Naive thymus-derived CD4-positive, alpha-beta T cell (primary cell): ENCODE results near the gene C3orf22. TPM values are rescaled to one million over a fixed set of nuclear protein-coding genes. Genes with fewer than 3 reads are reported as not detected.

ENCODE experiments used
- ATAC-seq: fragments of 150-1000 bp; cut with Tn5 transposase; 2 replicates; pipeline ENCODE4 v1.10.0; 2021; ENCODE audit warnings: mild to moderate bottlenecking, moderate library complexity
- CTCF ChIA-PET: fragments of 350-600 bp; sonication (Branson Sonifier 250); formaldehyde crosslinking; loops from one replicate; lab custom pipeline; 2021; ENCODE audit warnings: antibody characterized with exemption; lab: Charles Lee
- POLR2A ChIA-PET: fragments of 350-600 bp; sonication (Branson Sonifier 250); formaldehyde crosslinking; loops from one replicate; lab custom pipeline; 2021; ENCODE audit warnings: antibody characterized with exemption, inconsistent platforms; lab: Charles Lee
- DNase-seq, 9 donors: peaks; one replicate each; pipeline versions ENCODE4 v3.0.0 to v3.0.0-alpha.2; 2020 to 2022; ENCODE audit warnings: mixed read lengths in 1 of 9
- H3K27ac ChIP-seq: one replicate; pipeline ENCODE4 v1.7.0; 2013; ENCODE audit warnings: mild to moderate bottlenecking, low read depth, low read length, moderate library complexity
- H3K27me3 ChIP-seq, 2 donors: one replicate each; pipeline ENCODE4 v1.7.0; 2013; ENCODE audit warnings: low read length in 2 of 2, mild to moderate bottlenecking in 2 of 2, moderate library complexity in 2 of 2; ENCODE audit not compliant: control insufficient read depth in 2 of 2, insufficient read depth in 2 of 2
- H3K36me3 ChIP-seq, 3 experiments: 1 replicate in 2 of 3; 2 replicates in 1 of 3; pipeline ENCODE4 v1.7.0; 2013; ENCODE audit warnings: low read length in 3 of 3, mild to moderate bottlenecking in 3 of 3, moderate library complexity in 1 of 3; ENCODE audit not compliant: insufficient read depth in 3 of 3, control insufficient read depth in 2 of 3
- H3K4me1 ChIP-seq, 2 donors: one replicate each; pipeline ENCODE4 v1.7.0; 2013; ENCODE audit warnings: low read length in 2 of 2, mild to moderate bottlenecking in 2 of 2, moderate library complexity in 1 of 2; ENCODE audit not compliant: control insufficient read depth in 2 of 2, insufficient read depth in 2 of 2
- H3K4me3 ChIP-seq: 2 replicates; pipeline ENCODE4 v1.7.0; 2013; ENCODE audit warnings: mild to moderate bottlenecking, low read length
- H3K9me3 ChIP-seq, 3 experiments: 1 replicate in 2 of 3; 2 replicates in 1 of 3; pipeline ENCODE4 v1.7.0; 2013; ENCODE audit warnings: low read length in 3 of 3; ENCODE audit not compliant: control insufficient read depth in 2 of 3
- H3K27ac Mint-ChIP-seq, 9 donors: one replicate each; pipeline ENCODE4 v1.8.0; 2020 to 2022; ENCODE audit warnings: mixed read lengths in 9 of 9, mild to moderate bottlenecking in 8 of 9, moderate library complexity in 5 of 9, inconsistent platforms in 2 of 9
- H3K27me3 Mint-ChIP-seq, 5 donors: one replicate each; pipeline ENCODE4 v1.8.0; 2021 to 2022; ENCODE audit warnings: mixed read lengths in 5 of 5, mild to moderate bottlenecking in 1 of 5
- H3K36me3 Mint-ChIP-seq, 5 donors: one replicate each; pipeline ENCODE4 v1.8.0; 2020 to 2022; ENCODE audit warnings: mixed read lengths in 5 of 5, mild to moderate bottlenecking in 3 of 5, inconsistent platforms in 1 of 5
- H3K4me1 Mint-ChIP-seq, 7 donors: one replicate each; pipeline ENCODE4 v1.8.0; 2020 to 2022; ENCODE audit warnings: mixed read lengths in 7 of 7, mild to moderate bottlenecking in 3 of 7, inconsistent platforms in 1 of 7
- H3K4me3 Mint-ChIP-seq, 10 donors: one replicate each; pipeline ENCODE4 v1.8.0; 2020 to 2022; ENCODE audit warnings: mild to moderate bottlenecking in 10 of 10, mixed read lengths in 10 of 10, moderate library complexity in 6 of 10, inconsistent platforms in 2 of 10
- H3K9me3 Mint-ChIP-seq, 11 donors: one replicate each; pipeline ENCODE4 v1.8.0; 2020 to 2022; ENCODE audit warnings: mixed read lengths in 11 of 11, mild to moderate bottlenecking in 4 of 11, inconsistent platforms in 1 of 11, moderate library complexity in 1 of 11
- intact Hi-C, 2 donors: fragments of 100-400 bp; cut with micrococcal nuclease; formaldehyde crosslinking; loops; one replicate each; pipeline ENCODE4 v1.15.1; 2023
- polyA plus RNA-seq, 2 donors: library from polyadenylated mRNA; unstranded; fragments of 300-500 nt; fragmentation: Illumina TruSeq; gene quantifications; one replicate each; pipeline ENCODE4 v1.2.3, GENCODE V29; 2021
- total RNA-seq, 6 experiments: library from RNA in 5 of 6; stranded (reverse) in 5 of 6; gene quantifications; 1 replicate in 5 of 6; 2 replicates in 1 of 6; pipeline ENCODE4 v1.2.3 and lab custom pipeline; 2021 to 2026

Gene C3orf22
- total and polyA plus RNA-seq, 7 experiments from 2014 or later = not detected

DNA sequence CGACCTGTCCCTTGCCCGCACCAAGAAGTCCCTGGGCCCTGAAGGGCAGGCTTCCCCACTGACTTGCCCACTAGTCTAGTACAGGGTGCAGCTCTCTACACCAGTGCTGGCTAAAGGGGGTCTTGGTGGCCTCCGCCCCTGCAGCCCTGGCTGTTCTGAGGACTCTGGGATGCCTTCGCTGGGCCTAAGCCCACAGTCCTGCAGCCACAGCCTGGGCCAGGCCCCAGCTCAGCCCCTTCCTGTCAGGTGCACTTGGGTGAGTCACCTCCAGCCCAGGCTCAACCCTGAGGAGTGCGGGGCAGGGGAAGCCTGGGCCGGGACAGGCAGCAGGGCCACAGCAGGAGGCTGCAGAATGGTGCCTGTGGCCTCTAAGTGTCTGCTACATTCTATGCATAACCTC lies 971 bp downstream of the C3orf22 start:
- Histone ChIP-seq H3K36me3 (no peaks in the 10 kb centered on the region), H3K4me1 (no peaks in the 10 kb centered on the region), H3K27me3 (no peaks in the 10 kb centered on the region), H3K4me3 (no peak overlapping the region), H3K27ac (no peak overlapping the region), H3K9me3 (peaks cover 0 to 2% (median 0%) of the 10 kb centered on the region in 3 experiments)
- DNase-seq (peak in 1 of 9 donors; percentile 10), ATAC-seq (peak; percentile 18)
- no peak overlapping the region for H3K4me3 Mint-ChIP-seq
- intact Hi-C loops = no loop called here
- peaks cover 0 to 15% (median 8%) of the 10 kb centered on the region in 11 donors for H3K9me3 Mint-ChIP-seq
- H3K27me3 Mint-ChIP-seq = peaks cover 0 to 20% (median 7%) of the 10 kb centered on the region in 5 donors
- peaks cover 0 to 7% (median 0%) of the 10 kb centered on the region in 5 donors for H3K36me3 Mint-ChIP-seq
- ChIA-PET POLR2A (no interaction called here), CTCF (no interaction called here)
- H3K4me1 Mint-ChIP-seq = no peaks in the 10 kb centered on the region
- no peak overlapping the region for H3K27ac Mint-ChIP-seq

- Mint-ChIP-seq H3K36me3 (peaks cover 0 to 7% (median 0%) of the 10 kb centered on the region in 5 donors), H3K27ac (no peak overlapping the region)
- intact Hi-C loops = no loop called here
Measured at GRCh38 chr3:126557415-126557745, 1.4 kb downstream of the C3orf22 start.

DNA sequence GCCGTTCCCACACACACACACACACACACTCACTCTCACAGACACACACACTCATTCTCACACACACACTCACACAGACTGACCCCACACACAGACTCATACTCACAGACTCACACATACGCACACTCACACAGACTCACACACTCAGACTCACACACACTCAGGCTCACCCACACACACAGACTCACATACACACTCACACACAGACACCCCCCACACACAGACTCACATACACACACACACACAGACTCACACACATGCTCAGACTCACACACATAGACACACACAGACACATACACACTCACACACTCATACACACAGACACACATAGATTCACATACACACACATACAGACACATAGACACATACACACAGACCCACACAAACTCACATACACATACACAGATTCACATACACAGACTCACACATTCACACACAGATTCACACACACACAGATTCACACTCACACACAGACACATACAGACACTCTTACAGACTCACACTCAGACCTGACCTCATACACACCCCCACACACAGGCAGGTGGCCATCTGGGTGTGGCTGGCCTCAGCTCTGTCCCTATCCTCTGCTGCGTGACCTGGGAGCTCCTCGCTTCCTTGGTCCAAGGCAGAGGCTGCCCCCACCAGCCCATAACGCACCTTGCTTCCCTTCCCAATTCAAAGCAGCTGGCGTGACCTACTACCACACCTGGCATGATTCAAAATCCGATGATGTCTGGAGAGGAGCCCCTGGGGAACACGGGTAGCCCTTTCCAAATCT lies 1.9 kb downstream of the C3orf22 start:
- Mint-ChIP-seq H3K36me3 (peaks cover 0 to 4% (median 0%) of the 10 kb centered on the region in 5 donors), H3K4me1 (no peaks in the 10 kb centered on the region), H3K27me3 (peaks cover 0 to 12% (median 7%) of the 10 kb centered on the region in 5 donors), H3K4me3 (no peak overlapping the region), H3K9me3 (peaks cover 0 to 5% (median 4%) of the 10 kb centered on the region in 11 donors), H3K27ac (no peak overlapping the region)
- ATAC-seq (no peak), DNase-seq (peak in 2 of 9 donors; percentile 1 to 13)
- Histone ChIP-seq H3K36me3 (no peaks in the 10 kb centered on the region), H3K27me3 (no peaks in the 10 kb centered on the region), H3K4me3 (no peak overlapping the region), H3K27ac (no peak overlapping the region), H3K9me3 (no peaks in the 10 kb centered on the region), H3K4me1 (no peaks in the 10 kb centered on the region)
- ChIA-PET POLR2A (no interaction called here), CTCF (no interaction called here)
- intact Hi-C loops = no loop called here

More at GRCh38 chr3:126557415-126557745, 1.4 kb downstream of the C3orf22 start:
- Histone ChIP-seq H3K9me3 (no peaks in the 10 kb centered on the region), H3K27me3 (no peaks in the 10 kb centered on the region), H3K27ac (no peak overlapping the region), H3K36me3 (no peaks in the 10 kb centered on the region), H3K4me3 (no peak overlapping the region), H3K4me1 (no peaks in the 10 kb centered on the region)
- H3K9me3 Mint-ChIP-seq = peaks cover 0 to 11% (median 6%) of the 10 kb centered on the region in 11 donors
- H3K4me3 Mint-ChIP-seq = no peak overlapping the region
- peaks cover 0 to 16% (median 7%) of the 10 kb centered on the region in 5 donors for H3K27me3 Mint-ChIP-seq
- H3K4me1 Mint-ChIP-seq = no peaks in the 10 kb centered on the region
- ChIA-PET CTCF (no interaction called here), POLR2A (no interaction called here)
- no peak for ATAC-seq
- DNase-seq = peak in 1 of 9 donors; percentile 1

GRCh38 chr3:126555795-126556636 lies 2.7 kb downstream of the C3orf22 start:
- ATAC-seq (no peak), DNase-seq (peak in 2 of 9 donors; percentile 1 to 14)
- Histone ChIP-seq H3K4me3 (no peak overlapping the region), H3K27me3 (no peaks in the 10 kb centered on the region), H3K9me3 (no peaks in the 10 kb centered on the region), H3K4me1 (no peaks in the 10 kb centered on the region), H3K27ac (no peak overlapping the region), H3K36me3 (no peaks in the 10 kb centered on the region)
- H3K27me3 Mint-ChIP-seq = peaks cover 0 to 10% (median 9%) of the 10 kb centered on the region in 5 donors
- no peaks in the 10 kb centered on the region for H3K4me1 Mint-ChIP-seq
- H3K27ac Mint-ChIP-seq = no peak overlapping the region
- H3K4me3 Mint-ChIP-seq = no peak overlapping the region
- CTCF ChIA-PET = no interaction called here
- intact Hi-C loops = no loop called here
- H3K36me3 Mint-ChIP-seq = no peaks in the 10 kb centered on the region
- POLR2A ChIA-PET = no interaction called here
- no peaks in the 10 kb centered on the region for H3K9me3 Mint-ChIP-seq

DNA sequence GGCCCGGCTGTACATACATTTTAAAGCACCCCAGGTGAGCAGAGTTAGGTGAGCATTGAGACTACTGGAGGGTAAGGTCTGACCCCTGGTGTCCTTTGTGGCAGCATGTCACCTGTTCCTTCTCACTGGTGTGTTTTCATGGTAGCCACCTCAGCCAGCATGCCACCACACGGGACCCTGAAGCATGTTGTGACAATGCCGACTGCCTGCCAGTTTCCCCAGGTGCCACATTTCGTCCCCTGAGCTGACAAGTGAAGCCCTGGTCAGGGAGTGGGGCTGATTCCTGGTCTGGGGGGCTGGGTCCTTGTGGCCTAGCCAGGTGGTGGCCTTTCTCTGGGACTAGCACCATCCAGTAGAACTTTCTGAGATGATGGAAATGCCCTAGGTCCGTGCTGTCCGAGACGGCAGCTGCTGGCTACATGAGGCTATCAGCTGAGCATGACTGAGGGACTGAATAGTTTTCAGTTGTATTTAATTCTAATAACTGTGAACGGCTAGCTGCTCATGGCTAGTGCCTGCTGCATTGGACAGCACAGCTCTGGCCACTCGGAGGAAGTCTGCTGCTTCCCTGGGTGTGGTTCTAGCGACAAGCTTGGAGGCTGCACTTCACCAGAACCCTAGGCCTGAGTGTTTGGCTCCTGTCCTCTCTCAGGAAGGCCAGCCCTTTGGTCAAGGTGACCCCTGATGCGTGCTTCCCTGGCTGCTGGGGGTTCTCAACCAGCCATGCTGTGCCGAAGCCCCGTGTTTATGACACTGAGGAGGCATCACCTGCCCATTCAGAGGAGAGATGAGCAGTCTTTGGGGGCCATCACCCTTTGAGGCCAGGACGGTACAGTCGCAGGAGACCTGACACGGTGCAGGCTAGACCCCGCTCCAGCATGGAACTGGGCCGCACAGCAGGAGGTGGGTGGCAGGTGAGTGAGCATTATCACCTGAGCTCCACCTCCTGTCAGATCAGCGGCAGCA lies 3.9 kb downstream of the C3orf22 start:
- Histone ChIP-seq H3K9me3 (no peaks in the 10 kb centered on the region), H3K4me3 (no peak overlapping the region), H3K4me1 (no peaks in the 10 kb centered on the region), H3K36me3 (no peaks in the 10 kb centered on the region), H3K27me3 (no peaks in the 10 kb centered on the region), H3K27ac (no peak overlapping the region)
- H3K27ac Mint-ChIP-seq = no peak overlapping the region
- H3K27me3 Mint-ChIP-seq = peaks cover 0 to 10% (median 7%) of the 10 kb centered on the region in 5 donors
- ATAC-seq = no peak
- no peaks in the 10 kb centered on the region for H3K4me1 Mint-ChIP-seq
- H3K4me3 Mint-ChIP-seq = no peak overlapping the region
- intact Hi-C loops = no loop called here
- no peaks in the 10 kb centered on the region for H3K9me3 Mint-ChIP-seq
- H3K36me3 Mint-ChIP-seq = no peaks in the 10 kb centered on the region
- ChIA-PET POLR2A (no interaction called here), CTCF (no interaction called here)
- DNase-seq = peak in 2 of 9 donors; percentile 1 to 11
